SK-N-SH treated with all-trans-retinoic acid at 6 μM for 48 hours (cell line): ENCODE data around the gene RPS16.

ENCODE experiments used
- ATAC-seq: fragments of 200-7000 bp; cut with Tn5 transposase; 3 replicates; pipeline ENCODE4 v1.9.1; 2020; ENCODE audit warnings: mild to moderate bottlenecking, moderate library complexity
- ARNTL ChIP-seq: fragments of 450-650 bp; formaldehyde crosslinking; IDR thresholded peaks from 2 replicates; pipeline ENCODE4 v1.5.0; 2020; ENCODE audit warnings: low read depth, mild to moderate bottlenecking, moderate library complexity, borderline replicate concordance
- BACH2 ChIP-seq: fragments of 250-450 bp; sonication (Bioruptor Pico); IDR thresholded peaks from 2 replicates; pipeline ENCODE4 v1.9.0; 2021; ENCODE audit warnings: mild to moderate bottlenecking, borderline replicate concordance
- CREB5 ChIP-seq: fragments of 250-450 bp; sonication (Bioruptor Pico); IDR thresholded peaks from 2 replicates; pipeline ENCODE4 v1.5.1; 2020; ENCODE audit warnings: low read depth, mild to moderate bottlenecking, moderate library complexity
- CSDC2 ChIP-seq: fragments of 250-450 bp; sonication (Bioruptor Pico); IDR thresholded peaks from 2 replicates; pipeline ENCODE4 v1.5.0; 2020; ENCODE audit warnings: mild to moderate bottlenecking, moderate library complexity
- CSRNP3 ChIP-seq: fragments of 250-450 bp; sonication (Bioruptor Pico); IDR thresholded peaks from 2 replicates; pipeline ENCODE4 v1.5.1; 2021; ENCODE audit warnings: mild to moderate bottlenecking, moderate library complexity
- ESRRG ChIP-seq: fragments of 250-450 bp; sonication (Bioruptor Pico); IDR thresholded peaks from 2 replicates; pipeline ENCODE4 v1.6.1; 2021; ENCODE audit warnings: mild to moderate bottlenecking
- GLIS3 ChIP-seq: fragments of 250-450 bp; sonication (Bioruptor Pico); IDR thresholded peaks from 2 replicates; pipeline ENCODE4 v1.5.0; 2020; ENCODE audit warnings: mild to moderate bottlenecking, moderate library complexity
- ISL1 ChIP-seq: fragments of 250-450 bp; sonication (Bioruptor Pico); IDR thresholded peaks from 2 replicates; pipeline ENCODE4 v2.1.2; 2022; ENCODE audit warnings: mild to moderate bottlenecking, moderate library complexity
- PATZ1 ChIP-seq: fragments of 250-450 bp; sonication (Bioruptor Pico); IDR thresholded peaks from 2 replicates; pipeline ENCODE4 v1.8.0; 2020; ENCODE audit warnings: mild to moderate bottlenecking, moderate library complexity, borderline replicate concordance
- PPARA ChIP-seq: fragments of 250-450 bp; sonication (Bioruptor Pico); IDR thresholded peaks from 2 replicates; pipeline ENCODE4 v1.5.0; 2020; ENCODE audit warnings: mild to moderate bottlenecking, borderline replicate concordance
- SNAI2 ChIP-seq: fragments of 250-450 bp; sonication (Bioruptor Pico); IDR thresholded peaks from 2 replicates; pipeline ENCODE4 v1.5.0; 2020; ENCODE audit warnings: mild to moderate bottlenecking, moderate library complexity
- TCF4 ChIP-seq: fragments of 250-450 bp; sonication (Bioruptor Pico); IDR thresholded peaks from 2 replicates; pipeline ENCODE4 v1.8.0; 2021; ENCODE audit warnings: mild to moderate bottlenecking, moderate library complexity, borderline replicate concordance
- TOX ChIP-seq: fragments of 250-450 bp; sonication (Bioruptor Pico); IDR thresholded peaks from 2 replicates; pipeline ENCODE4 v1.8.0; 2021; ENCODE audit warnings: mild to moderate bottlenecking, moderate library complexity, borderline replicate concordance
- TSHZ2 ChIP-seq: fragments of 250-450 bp; sonication (Bioruptor Pico); IDR thresholded peaks from 2 replicates; pipeline ENCODE4 v1.5.0; 2020; ENCODE audit warnings: mild to moderate bottlenecking, moderate library complexity
- ZC3H10 ChIP-seq: fragments of 250-450 bp; sonication (Bioruptor Pico); IDR thresholded peaks from 2 replicates; pipeline ENCODE4 v1.5.1; 2021; ENCODE audit warnings: mild to moderate bottlenecking, moderate library complexity
- ZFP3 ChIP-seq: fragments of 250-450 bp; sonication (Bioruptor Pico); IDR thresholded peaks from 2 replicates; pipeline ENCODE4 v1.5.0; 2020; ENCODE audit warnings: mild to moderate bottlenecking, moderate library complexity
- ZFP30 ChIP-seq: fragments of 450-650 bp; formaldehyde crosslinking; IDR thresholded peaks from 2 replicates; pipeline ENCODE4 v1.5.0; 2022; ENCODE audit warnings: mild to moderate bottlenecking, moderate library complexity
- ZNF565 ChIP-seq: fragments of 450-650 bp; formaldehyde crosslinking; conservative IDR thresholded peaks from 2 replicates; pipeline ENCODE4 v1.5.0; 2020; ENCODE audit warnings: low read depth, mild to moderate bottlenecking, moderate library complexity
- ZNF70 ChIP-seq: fragments of 450-650 bp; formaldehyde crosslinking; IDR thresholded peaks from 2 replicates; pipeline ENCODE4 v1.5.0; 2020; ENCODE audit warnings: mild to moderate bottlenecking, moderate library complexity
- ZNF8 ChIP-seq: fragments of 450-650 bp; formaldehyde crosslinking; IDR thresholded peaks from 2 replicates; pipeline ENCODE4 v1.5.0; 2020; ENCODE audit warnings: mild to moderate bottlenecking, moderate library complexity
- TF ChIP-seq, protein P1 (sequence below): fragments of 250-450 bp; sonication (Bioruptor Pico); IDR thresholded peaks from 2 replicates; pipeline ENCODE4 v1.8.0; 2021; ENCODE audit warnings: low read depth, mild to moderate bottlenecking, moderate library complexity, borderline replicate concordance

The RPS16 gene

GRCh38 chr19:39390451-39390750 lies 45.3 kb downstream of the RPS16 start:
- TF ChIP-seq ZNF8 (CRISPR knock-in tag) (no peak), ZNF70 (CRISPR knock-in tag) (no peak)
- ATAC-seq = no peak

DNA sequence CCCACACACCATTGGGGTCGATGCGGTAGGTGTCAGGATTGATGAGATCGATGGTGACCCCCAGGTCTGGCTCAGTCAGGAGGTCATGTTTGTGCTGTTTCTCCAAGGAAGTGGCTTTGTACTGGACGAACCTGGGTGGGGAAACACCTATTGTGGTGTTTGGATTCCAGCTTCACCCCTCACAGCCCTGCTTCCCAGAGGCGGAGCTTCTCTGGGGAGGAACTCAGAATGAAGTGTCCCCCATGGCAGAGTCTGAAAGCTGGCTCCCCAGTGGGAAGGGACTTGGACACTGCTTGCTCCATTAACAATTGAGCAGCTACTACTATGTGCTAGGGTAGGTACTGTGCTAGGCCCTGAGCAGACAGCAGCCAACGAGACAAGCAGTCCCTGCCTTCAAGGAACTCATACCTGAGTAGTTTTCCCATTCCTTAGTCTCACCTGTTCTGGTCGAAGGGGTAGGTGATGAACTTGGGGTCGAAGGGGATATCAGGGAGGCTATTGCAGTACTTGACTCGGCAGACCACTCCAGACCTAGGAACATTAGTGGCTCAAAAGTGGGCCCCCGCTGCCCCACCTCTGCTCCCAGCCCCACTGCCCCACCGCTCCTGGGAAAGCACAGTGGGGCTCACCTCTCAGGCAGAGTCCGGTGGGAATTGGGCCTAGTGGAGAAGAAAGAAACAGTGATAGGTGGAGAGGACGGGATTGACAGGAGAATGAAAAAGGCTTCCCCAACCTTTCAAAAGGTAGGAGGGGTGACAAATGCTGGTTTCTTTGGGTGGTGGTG lies 45.9 kb downstream of the RPS16 start:
- no peak for ATAC-seq
- no peak for TF ChIP-seq GLIS3 (CRISPR knock-in tag)
- TF ChIP-seq SNAI2 (CRISPR knock-in tag) = no peak
- no peak for TF ChIP-seq ISL1 (CRISPR knock-in tag)
- no peak for TF ChIP-seq ARNTL (CRISPR knock-in tag)
- no peak for TF ChIP-seq CSRNP3 (CRISPR knock-in tag)
- no peak for TF ChIP-seq BACH2 (CRISPR knock-in tag)
- no peak for TF ChIP-seq ZFP3 (CRISPR knock-in tag)
- TF ChIP-seq ESRRG = no peak
- TF ChIP-seq ZNF565 (CRISPR knock-in tag) = no peak
- no peak for TF ChIP-seq ZNF8 (CRISPR knock-in tag)
- no peak for TF ChIP-seq TCF4
- TF ChIP-seq CSDC2 = no peak
- TF ChIP-seq, protein P1, sequence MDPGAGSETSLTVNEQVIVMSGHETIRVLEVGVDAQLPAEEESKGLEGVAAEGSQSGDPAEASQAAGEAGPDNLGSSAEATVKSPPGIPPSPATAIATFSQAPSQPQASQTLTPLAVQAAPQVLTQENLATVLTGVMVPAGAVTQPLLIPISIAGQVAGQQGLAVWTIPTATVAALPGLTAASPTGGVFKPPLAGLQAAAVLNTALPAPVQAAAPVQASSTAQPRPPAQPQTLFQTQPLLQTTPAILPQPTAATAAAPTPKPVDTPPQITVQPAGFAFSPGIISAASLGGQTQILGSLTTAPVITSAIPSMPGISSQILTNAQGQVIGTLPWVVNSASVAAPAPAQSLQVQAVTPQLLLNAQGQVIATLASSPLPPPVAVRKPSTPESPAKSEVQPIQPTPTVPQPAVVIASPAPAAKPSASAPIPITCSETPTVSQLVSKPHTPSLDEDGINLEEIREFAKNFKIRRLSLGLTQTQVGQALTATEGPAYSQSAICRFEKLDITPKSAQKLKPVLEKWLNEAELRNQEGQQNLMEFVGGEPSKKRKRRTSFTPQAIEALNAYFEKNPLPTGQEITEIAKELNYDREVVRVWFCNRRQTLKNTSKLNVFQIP (CRISPR knock-in tag) = no peak

- TF ChIP-seq ZC3H10 (CRISPR knock-in tag) (no peak), CREB5 (no peak), ZFP30 (CRISPR knock-in tag) (no peak), TSHZ2 (CRISPR knock-in tag) (no peak), PPARA (CRISPR knock-in tag) (no peak), ZNF565 (CRISPR knock-in tag) (no peak), ZFP3 (CRISPR knock-in tag) (no peak), PATZ1 (CRISPR knock-in tag) (no peak), ARNTL (CRISPR knock-in tag) (no peak), ZNF70 (CRISPR knock-in tag) (no peak), GLIS3 (CRISPR knock-in tag) (no peak), CSRNP3 (CRISPR knock-in tag) (no peak), TOX (CRISPR knock-in tag) (no peak), ESRRG (no peak), BACH2 (CRISPR knock-in tag) (no peak), SNAI2 (CRISPR knock-in tag) (no peak)
- TF ChIP-seq, protein P1 (CRISPR knock-in tag) = no peak
- ATAC-seq = no peak
These were observed 47.1 kb downstream of the RPS16 start for GRCh38 chr19:39388657-39389056.
